GM23338 (cell line): ENCODE results near the gene MMP17. TPM values are rescaled to one million over a fixed set of nuclear protein-coding genes. Genes with fewer than 3 reads are reported as not detected.
A peak's percentile ranks its signal among the peaks of the same experiment; 100 is the strongest.

Experiments
- ATAC-seq: fragments of 200-7000 bp; cut with Tn5 transposase; 3 replicates; pipeline ENCODE4 v1.9.1; 2020
- DNase-seq: peaks from one replicate; pipeline ENCODE4 v3.0.0-alpha.2; 2015; ENCODE audit warnings: low spot score
- H2AFZ ChIP-seq: fragments of 200-600 bp; sonication (generic); 2 replicates; pipeline ENCODE4 v1.8.0; 2016; ENCODE audit warnings: antibody characterized with exemption, mild to moderate bottlenecking, moderate library complexity
- H3F3A ChIP-seq: fragments of 200-600 bp; sonication (generic); replicated peaks from 2 replicates; pipeline ENCODE4 v1.8.0; 2017; ENCODE audit warnings: antibody characterized with exemption, mixed run types, low read depth
- H3K27ac ChIP-seq: fragments of 200-600 bp; sonication (generic); 2 replicates; pipeline ENCODE4 v1.6.1; 2016; ENCODE audit warnings: low read depth
- H3K27me3 ChIP-seq: fragments of 200-600 bp; sonication (generic); 2 replicates; pipeline ENCODE4 v1.8.0; 2016; ENCODE audit warnings: mild to moderate bottlenecking, mixed run types, moderate library complexity; ENCODE audit not compliant: insufficient read depth
- H3K36me3 ChIP-seq: fragments of 200-600 bp; sonication (generic); 2 replicates; pipeline ENCODE4 v1.8.0; 2016; ENCODE audit warnings: mild to moderate bottlenecking; ENCODE audit not compliant: insufficient read depth
- H3K4me1 ChIP-seq: fragments of 200-600 bp; sonication (generic); 2 replicates; pipeline ENCODE4 v1.8.0; 2016; ENCODE audit warnings: mild to moderate bottlenecking, moderate library complexity; ENCODE audit not compliant: insufficient read depth
- H3K4me2 ChIP-seq: fragments of 200-600 bp; sonication (generic); 2 replicates; pipeline ENCODE4 v1.7.1; 2017; ENCODE audit warnings: mixed run types
- H3K4me3 ChIP-seq: fragments of 200-600 bp; sonication (generic); 2 replicates; pipeline ENCODE4 v1.6.1; 2016; ENCODE audit warnings: mixed run types
- H3K79me2 ChIP-seq: fragments of 200-600 bp; sonication (generic); replicated peaks from 2 replicates; pipeline ENCODE4 v1.8.0; 2017; ENCODE audit warnings: mild to moderate bottlenecking; ENCODE audit not compliant: insufficient read depth
- H3K9me2 ChIP-seq: fragments of 200-600 bp; sonication (generic); 2 replicates; pipeline ENCODE4 v1.8.0; 2017; ENCODE audit not compliant: insufficient read depth
- H4K20me1 ChIP-seq: fragments of 200-600 bp; sonication (generic); replicated peaks from 2 replicates; pipeline ENCODE4 v1.8.0; 2017; ENCODE audit warnings: mild to moderate bottlenecking; ENCODE audit not compliant: insufficient read depth
- H3K27ac Mint-ChIP-seq: 2 replicates; pipeline ENCODE4 v1.8.0; 2020; ENCODE audit warnings: inconsistent platforms, mild to moderate bottlenecking, moderate library complexity, mixed read lengths
- H3K27me3 Mint-ChIP-seq: 3 replicates; pipeline ENCODE4 v1.8.0; 2022; ENCODE audit warnings: low read depth, mild to moderate bottlenecking, moderate library complexity, mixed read lengths, inconsistent platforms; ENCODE audit not compliant: insufficient read depth, poor library complexity
- H3K36me3 Mint-ChIP-seq: 3 replicates; pipeline ENCODE4 v1.8.0; 2021; ENCODE audit warnings: low read depth, mild to moderate bottlenecking, inconsistent platforms, moderate library complexity, mixed read lengths
- H3K4me1 Mint-ChIP-seq: 3 replicates; pipeline ENCODE4 v1.8.0; 2020; ENCODE audit warnings: mild to moderate bottlenecking, inconsistent platforms, mixed read lengths
- H3K4me3 Mint-ChIP-seq: 3 replicates; pipeline ENCODE4 v1.8.0; 2021; ENCODE audit warnings: moderate library complexity, mild to moderate bottlenecking, inconsistent platforms, mixed read lengths
- H3K9me3 Mint-ChIP-seq: 3 replicates; pipeline ENCODE4 v1.8.0; 2020; ENCODE audit warnings: moderate library complexity, mild to moderate bottlenecking, inconsistent platforms, mixed read lengths
- CREB1 ChIP-seq: fragments of 250-450 bp; sonication (Bioruptor Pico); IDR thresholded peaks from 2 replicates; pipeline ENCODE4 v1.5.0; 2020; ENCODE audit warnings: low read depth, mild to moderate bottlenecking, moderate library complexity
- CTCF ChIP-seq, 2 experiments: fragments of 200-600 bp in 1 of 2; sonication (generic) in 1 of 2; conservative IDR thresholded peaks; 2 replicates each; pipeline versions ENCODE4 v1.5.1 to v1.6.1; 2016 to 2017; ENCODE audit warnings: antibody characterized with exemption in 2 of 2, low read depth in 2 of 2, mild to moderate bottlenecking in 2 of 2, moderate library complexity in 1 of 2
- NANOG ChIP-seq: IDR thresholded peaks from 2 replicates; pipeline ENCODE4 v1.6.1; 2016; ENCODE audit warnings: antibody characterized with exemption, borderline replicate concordance
- POLR2AphosphoS5 ChIP-seq: IDR thresholded peaks from 2 replicates; pipeline ENCODE4 v1.6.1; 2016; ENCODE audit warnings: antibody characterized with exemption, low read depth
- ZNF114 ChIP-seq: fragments of 250-450 bp; sonication (Bioruptor Pico); IDR thresholded peaks from 2 replicates; pipeline ENCODE4 v1.5.0; 2020; ENCODE audit warnings: mild to moderate bottlenecking, moderate library complexity
- ZNF331 ChIP-seq: fragments of 250-450 bp; sonication (Bioruptor Pico); IDR thresholded peaks from 2 replicates; pipeline ENCODE4 v1.5.0; 2020; ENCODE audit warnings: low read depth, mild to moderate bottlenecking, moderate library complexity
- polyA plus RNA-seq: library from polyadenylated mRNA; unstranded; fragments of >200 nt; fragmentation: Nextera tagmentation; extraction: Ambion mirVana; gene quantifications from 2 replicates; pipeline ENCODE4 v1.2.1, GENCODE V29; 2016
- total RNA-seq: library from RNA; depleted of rRNA; stranded (reverse); fragments of >200 nt; shearing (Covaris generic); gene quantifications from 2 replicates; pipeline ENCODE4 v1.2.3, GENCODE V29; 2014
- TF ChIP-seq, protein P1 (sequence below): IDR thresholded peaks from one replicate; pipeline ENCODE4 v1.6.1; 2018; ENCODE audit warnings: antibody characterized with exemption; ENCODE audit not compliant: unreplicated experiment

The MMP17 gene
- total and polyA plus RNA-seq, 2 experiments from 2014 or later: 10.4 to 48.5 TPM

DNA sequence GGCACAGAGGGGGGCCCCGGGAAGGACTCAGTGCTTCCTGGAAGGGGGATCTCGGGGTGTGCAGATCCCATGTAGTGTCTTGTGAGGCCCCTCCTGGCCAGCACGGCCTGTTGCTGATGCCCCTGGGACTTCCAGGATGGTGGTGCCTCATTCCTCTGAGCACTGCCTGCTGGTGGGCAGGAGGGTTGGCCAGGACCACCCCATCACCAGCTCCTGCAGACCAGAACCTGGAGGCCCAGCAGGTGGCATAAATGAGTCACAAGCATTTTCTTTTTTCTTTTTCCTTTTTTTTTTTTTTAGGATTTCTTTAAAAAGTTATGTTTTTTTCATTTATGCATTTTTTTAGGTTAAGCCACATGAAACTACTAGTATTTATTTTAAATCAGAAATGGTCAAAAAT is 8.0 kb downstream of the MMP17 start:
- Histone ChIP-seq H2AFZ (no peak overlapping the region), H3K4me3 (no peak overlapping the region), H3K79me2 (no peaks in the 10 kb centered on the region; the same call in 1 of the 2 replicates), H3K27me3 (no peaks in the 10 kb centered on the region), H3K9me2 (no peaks in the 10 kb centered on the region), H3K27ac (no peak overlapping the region), H3F3A (0 out of 2 replicates have a peak, but pooled peaks cover 3% of the 10 kb centered on the region), H4K20me1 (no peaks in the 10 kb centered on the region; the same call in none of the 2 replicates), H3K4me1 (no peaks in the 10 kb centered on the region), H3K36me3 (no peaks in the 10 kb centered on the region), H3K4me2 (no peak overlapping the region)
- ATAC-seq (no peak), DNase-seq (no peak)
- Mint-ChIP-seq H3K27me3 (peaks cover 9% of the 10 kb centered on the region), H3K36me3 (peaks cover 17% of the 10 kb centered on the region), H3K4me1 (peaks cover 8% of the 10 kb centered on the region), H3K9me3 (no peaks in the 10 kb centered on the region), H3K4me3 (no peak overlapping the region), H3K27ac (no peak overlapping the region)
- TF ChIP-seq CTCF (conservative IDR thresholded peaks at IDR 0.05; ENCODE audit: low read depth in 2 of 2) (peak; percentile 16 to 41; a peak in 2 of 4 replicates), POLR2AphosphoS5 (no peak)

DNA sequence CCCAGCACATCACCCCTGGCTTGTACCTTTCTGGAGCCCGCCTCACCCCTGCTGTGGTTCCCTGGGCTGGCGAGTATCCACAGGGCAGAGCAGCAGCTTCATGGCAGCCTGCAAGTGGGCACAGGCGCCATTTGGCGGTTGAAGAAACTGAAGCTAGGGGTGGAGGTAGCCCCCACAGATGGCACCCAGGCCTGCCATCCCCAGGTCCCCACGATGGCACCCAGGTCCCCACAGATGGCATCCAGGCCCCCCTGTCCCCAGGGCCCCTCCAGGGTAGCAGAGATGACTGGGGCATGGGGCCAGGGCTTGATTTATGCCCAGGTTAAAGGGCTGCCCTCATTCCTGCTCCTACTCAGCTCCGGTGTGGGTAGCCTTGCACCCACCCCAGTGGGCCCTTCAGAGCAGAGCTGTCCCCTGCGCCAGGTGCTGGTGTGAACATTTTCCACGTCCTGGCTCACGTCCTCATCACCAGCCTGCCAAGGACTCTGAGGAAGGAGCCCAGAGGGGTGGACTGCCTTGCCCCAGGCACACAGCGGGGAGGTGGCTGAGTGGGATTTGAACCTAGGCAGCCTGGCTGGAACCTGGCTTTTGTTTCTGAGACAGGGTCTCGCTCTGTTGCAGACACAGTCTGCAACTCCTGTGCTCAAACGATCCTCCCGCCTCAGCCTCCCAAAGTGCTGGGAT is 8.7 kb downstream of the MMP17 start:
- H3K9me2 ChIP-seq: no peaks in the 10 kb centered on the region
- H3F3A ChIP-seq: 0 out of 2 replicates have a peak, but pooled peaks cover 3% of the 10 kb centered on the region
- no peaks in the 10 kb centered on the region; the same call in none of the 2 replicates for H4K20me1 ChIP-seq
- no peak overlapping the region for H2AFZ ChIP-seq
- Mint-ChIP-seq H3K27me3 (peaks cover 5% of the 10 kb centered on the region), H3K4me1 (peaks cover 8% of the 10 kb centered on the region), H3K4me3 (no peak overlapping the region), H3K9me3 (no peaks in the 10 kb centered on the region), H3K36me3 (peaks cover 23% of the 10 kb centered on the region), H3K27ac (no peak overlapping the region)
- H3K4me3 ChIP-seq: no peak overlapping the region
- DNase-seq: no peak
- no peak for ATAC-seq
- no peaks in the 10 kb centered on the region for H3K27me3 ChIP-seq
- no peaks in the 10 kb centered on the region for H3K36me3 ChIP-seq
- H3K4me2 ChIP-seq: no peak overlapping the region
- no peaks in the 10 kb centered on the region for H3K4me1 ChIP-seq
- H3K79me2 ChIP-seq: no peaks in the 10 kb centered on the region; the same call in 1 of the 2 replicates
- H3K27ac ChIP-seq: no peak overlapping the region
- TF ChIP-seq NANOG: no peak
- no peak for TF ChIP-seq CREB1 (CRISPR knock-in tag)
- no peak for TF ChIP-seq CTCF (conservative IDR thresholded peaks at IDR 0.05; ENCODE audit: low read depth in 2 of 2)
- TF ChIP-seq ZNF331: no peak
- no peak for TF ChIP-seq ZNF114 (CRISPR knock-in tag)
- no peak for TF ChIP-seq POLR2AphosphoS5
- TF ChIP-seq, protein P1, sequence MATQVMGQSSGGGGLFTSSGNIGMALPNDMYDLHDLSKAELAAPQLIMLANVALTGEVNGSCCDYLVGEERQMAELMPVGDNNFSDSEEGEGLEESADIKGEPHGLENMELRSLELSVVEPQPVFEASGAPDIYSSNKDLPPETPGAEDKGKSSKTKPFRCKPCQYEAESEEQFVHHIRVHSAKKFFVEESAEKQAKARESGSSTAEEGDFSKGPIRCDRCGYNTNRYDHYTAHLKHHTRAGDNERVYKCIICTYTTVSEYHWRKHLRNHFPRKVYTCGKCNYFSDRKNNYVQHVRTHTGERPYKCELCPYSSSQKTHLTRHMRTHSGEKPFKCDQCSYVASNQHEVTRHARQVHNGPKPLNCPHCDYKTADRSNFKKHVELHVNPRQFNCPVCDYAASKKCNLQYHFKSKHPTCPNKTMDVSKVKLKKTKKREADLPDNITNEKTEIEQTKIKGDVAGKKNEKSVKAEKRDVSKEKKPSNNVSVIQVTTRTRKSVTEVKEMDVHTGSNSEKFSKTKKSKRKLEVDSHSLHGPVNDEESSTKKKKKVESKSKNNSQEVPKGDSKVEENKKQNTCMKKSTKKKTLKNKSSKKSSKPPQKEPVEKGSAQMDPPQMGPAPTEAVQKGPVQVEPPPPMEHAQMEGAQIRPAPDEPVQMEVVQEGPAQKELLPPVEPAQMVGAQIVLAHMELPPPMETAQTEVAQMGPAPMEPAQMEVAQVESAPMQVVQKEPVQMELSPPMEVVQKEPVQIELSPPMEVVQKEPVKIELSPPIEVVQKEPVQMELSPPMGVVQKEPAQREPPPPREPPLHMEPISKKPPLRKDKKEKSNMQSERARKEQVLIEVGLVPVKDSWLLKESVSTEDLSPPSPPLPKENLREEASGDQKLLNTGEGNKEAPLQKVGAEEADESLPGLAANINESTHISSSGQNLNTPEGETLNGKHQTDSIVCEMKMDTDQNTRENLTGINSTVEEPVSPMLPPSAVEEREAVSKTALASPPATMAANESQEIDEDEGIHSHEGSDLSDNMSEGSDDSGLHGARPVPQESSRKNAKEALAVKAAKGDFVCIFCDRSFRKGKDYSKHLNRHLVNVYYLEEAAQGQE: no peak
